Hepatocyte (in vitro differentiated cells): ENCODE results near the gene STK33. TPM values are rescaled to one million over a fixed set of nuclear protein-coding genes. Genes with fewer than 3 reads are reported as not detected.

Source experiments
- DNase-seq: peaks from one replicate; pipeline ENCODE4 v3.0.0-alpha.2; 2016; ENCODE audit warnings: low spot score
- H2AFZ ChIP-seq: fragments of 200-600 bp; sonication (generic); 2 replicates; pipeline ENCODE4 v1.6.0; 2016; ENCODE audit warnings: antibody characterized with exemption, mild to moderate bottlenecking
- H3K27ac ChIP-seq: fragments of 200-600 bp; sonication (generic); 2 replicates; pipeline ENCODE4 v1.5.1; 2016; ENCODE audit warnings: mild to moderate bottlenecking
- H3K27me3 ChIP-seq: fragments of 200-600 bp; sonication (generic); 2 replicates; pipeline ENCODE4 v1.6.1; 2016
- H3K36me3 ChIP-seq: fragments of 200-600 bp; sonication (generic); replicated peaks from 2 replicates; pipeline ENCODE4 v1.5.1; 2016; ENCODE audit warnings: low read depth; ENCODE audit not compliant: insufficient read depth
- H3K4me1 ChIP-seq: fragments of 200-600 bp; sonication (generic); 2 replicates; pipeline ENCODE4 v1.5.1; 2016; ENCODE audit warnings: mild to moderate bottlenecking, moderate library complexity; ENCODE audit not compliant: insufficient read depth
- H3K4me2 ChIP-seq: fragments of 200-600 bp; sonication (generic); 2 replicates; pipeline ENCODE4 v1.6.0; 2016
- H3K4me3 ChIP-seq: fragments of 200-600 bp; sonication (generic); 2 replicates; pipeline ENCODE4 v1.5.1; 2016; ENCODE audit warnings: mild to moderate bottlenecking
- H3K79me2 ChIP-seq: fragments of 200-600 bp; sonication (generic); 2 replicates; pipeline ENCODE4 v1.6.0; 2017; ENCODE audit warnings: mild to moderate bottlenecking
- H3K9me2 ChIP-seq: fragments of 200-600 bp; sonication (generic); replicated peaks from 2 replicates; pipeline ENCODE4 v1.6.0; 2017; ENCODE audit warnings: mild to moderate bottlenecking; ENCODE audit not compliant: insufficient read depth
- H3K9me3 ChIP-seq: fragments of 200-600 bp; sonication (generic); 2 replicates; pipeline ENCODE4 v1.5.1; 2016; ENCODE audit warnings: low read depth, mild to moderate bottlenecking
- H4K20me1 ChIP-seq: fragments of 200-600 bp; sonication (generic); 2 replicates; pipeline ENCODE4 v1.6.0; 2016; ENCODE audit warnings: mild to moderate bottlenecking; ENCODE audit not compliant: insufficient read depth, poor library complexity, severe bottlenecking
- CTCF ChIP-seq: fragments of 200-600 bp; sonication (generic); IDR thresholded peaks from 2 replicates; pipeline ENCODE4 v1.5.1; 2016; ENCODE audit warnings: antibody characterized with exemption, mild to moderate bottlenecking; ENCODE audit not compliant: poor library complexity
- EZH2 ChIP-seq: fragments of 200-600 bp; sonication (generic); IDR thresholded peaks from 2 replicates; pipeline ENCODE4 v1.6.1; 2016; ENCODE audit warnings: antibody characterized with exemption, mild to moderate bottlenecking, borderline replicate concordance
- EZH2phosphoT487 ChIP-seq: fragments of 200-600 bp; sonication (generic); IDR thresholded peaks from one replicate; pipeline ENCODE4 v1.6.1; 2018; ENCODE audit warnings: antibody characterized with exemption, mild to moderate bottlenecking, low read depth, moderate library complexity; ENCODE audit not compliant: unreplicated experiment, severe bottlenecking
- WGBS: methylation state at CpG from one replicate; pipeline ENCODE4 v1.1.6; 2016; ENCODE audit warnings: low lambda C conversion rate; ENCODE audit errors: missing lambda C conversion rate; 5-methylcytosine and 5-hydroxymethylcytosine counted together
- polyA plus RNA-seq: library from polyadenylated mRNA; unstranded; fragments of >200 nt; fragmentation: Nextera tagmentation; extraction: Ambion mirVana; gene quantifications from 2 replicates; pipeline ENCODE4 v1.2.1, GENCODE V29; 2016
- total RNA-seq: library from RNA; depleted of rRNA; stranded (reverse); fragments of >200 nt; gene quantifications from 2 replicates; pipeline ENCODE4 v1.2.3, GENCODE V29; 2014

The STK33 gene
- total and polyA plus RNA-seq, 2 experiments from 2014 or later, result 3.0 to 12.8 TPM

GRCh38 chr11:8603696-8604077, 9.7 kb upstream of the STK33 start:
- TF ChIP-seq EZH2phosphoT487 (no peak), EZH2 (no peak), CTCF (no peak)
- Histone ChIP-seq H4K20me1 (no peaks in the 10 kb centered on the region), H3K27me3 (no peaks in the 10 kb centered on the region), H3K4me2 (no peak overlapping the region), H3K4me3 (no peak overlapping the region), H3K27ac (no peak overlapping the region), H3K4me1 (no peaks in the 10 kb centered on the region), H2AFZ (no peak overlapping the region), H3K9me3 (no peaks in the 10 kb centered on the region), H3K36me3 (no peaks in the 10 kb centered on the region), H3K79me2 (no peaks in the 10 kb centered on the region), H3K9me2 (no peaks in the 10 kb centered on the region)
- WGBS, result 90% methylated on average over 2 of the region's 2 CpGs
- DNase-seq, result no peak

- 80% methylated on average over 9 of the region's 9 CpGs for WGBS
Measured at GRCh38 chr11:8601376-8602133, 7.5 kb upstream of the STK33 start.

GRCh38 chr11:8598506-8598905, 4.5 kb upstream of the STK33 start:
- no peak overlapping the region for H3K4me3 ChIP-seq
- no peaks in the 10 kb centered on the region for H3K9me3 ChIP-seq
- no peak overlapping the region for H3K4me2 ChIP-seq
- H3K9me2 ChIP-seq, result no peaks in the 10 kb centered on the region
- no peaks in the 10 kb centered on the region for H4K20me1 ChIP-seq
- no peak for TF ChIP-seq CTCF
- TF ChIP-seq EZH2phosphoT487, result no peak
- no peak for TF ChIP-seq EZH2
- WGBS, result 97% methylated on average over 1 of the region's 1 CpG
- no peaks in the 10 kb centered on the region for H3K36me3 ChIP-seq
- peak overlapping the region; percentile 15 for H2AFZ ChIP-seq
- no peaks in the 10 kb centered on the region for H3K27me3 ChIP-seq
- DNase-seq, result no peak
- H3K27ac ChIP-seq, result no peak overlapping the region
- no peaks in the 10 kb centered on the region for H3K4me1 ChIP-seq
- H3K79me2 ChIP-seq, result no peaks in the 10 kb centered on the region

More at GRCh38 chr11:8601376-8602133, 7.5 kb upstream of the STK33 start:
- Histone ChIP-seq H3K9me3 (no peaks in the 10 kb centered on the region), H3K79me2 (no peaks in the 10 kb centered on the region), H3K27ac (no peak overlapping the region), H3K9me2 (no peaks in the 10 kb centered on the region), H3K4me3 (no peak overlapping the region), H2AFZ (no peak overlapping the region), H3K4me2 (no peak overlapping the region), H3K4me1 (no peaks in the 10 kb centered on the region), H3K36me3 (no peaks in the 10 kb centered on the region), H4K20me1 (no peaks in the 10 kb centered on the region), H3K27me3 (no peaks in the 10 kb centered on the region)
- TF ChIP-seq CTCF, result no peak
- no peak for TF ChIP-seq EZH2phosphoT487
- no peak for TF ChIP-seq EZH2
- DNase-seq, result no peak
